Kidney epithelial cell (primary cell): ENCODE measurements around the gene KANK4. TPM values are rescaled to one million over a fixed set of nuclear protein-coding genes. Genes with fewer than 3 reads are reported as not detected.

ENCODE experiments used
- DNase-seq: peaks from one replicate; pipeline ENCODE4 v3.0.0-alpha.2; 2010; ENCODE audit warnings: low read depth
- H3K27me3 ChIP-seq: 2 replicates; pipeline ENCODE4 v1.6.0; 2011; ENCODE audit warnings: low read length; ENCODE audit not compliant: control insufficient read depth, insufficient read depth
- H3K36me3 ChIP-seq: 2 replicates; pipeline ENCODE4 v1.5.1; 2011; ENCODE audit warnings: low read length; ENCODE audit not compliant: control insufficient read depth, insufficient read depth
- H3K4me3 ChIP-seq: 2 replicates; pipeline ENCODE4 v1.5.1; 2011; ENCODE audit warnings: low read depth, mild to moderate bottlenecking, control low read depth, low read length
- CTCF ChIP-seq: IDR thresholded peaks from 2 replicates; pipeline ENCODE4 v1.5.1; 2011; ENCODE audit warnings: mild to moderate bottlenecking, moderate library complexity, low read length, control low read depth, inconsistent platforms; ENCODE audit not compliant: insufficient read depth, poor library complexity, severe bottlenecking
- total RNA-seq: library from RNA; depleted of rRNA; stranded (reverse); fragments of >200 nt; gene quantifications from 2 replicates; pipeline ENCODE4 v1.2.3, GENCODE V29; 2015

Gene KANK4
- total RNA-seq, 1 donor from 2014 or later, result 10.1 TPM

DNA sequence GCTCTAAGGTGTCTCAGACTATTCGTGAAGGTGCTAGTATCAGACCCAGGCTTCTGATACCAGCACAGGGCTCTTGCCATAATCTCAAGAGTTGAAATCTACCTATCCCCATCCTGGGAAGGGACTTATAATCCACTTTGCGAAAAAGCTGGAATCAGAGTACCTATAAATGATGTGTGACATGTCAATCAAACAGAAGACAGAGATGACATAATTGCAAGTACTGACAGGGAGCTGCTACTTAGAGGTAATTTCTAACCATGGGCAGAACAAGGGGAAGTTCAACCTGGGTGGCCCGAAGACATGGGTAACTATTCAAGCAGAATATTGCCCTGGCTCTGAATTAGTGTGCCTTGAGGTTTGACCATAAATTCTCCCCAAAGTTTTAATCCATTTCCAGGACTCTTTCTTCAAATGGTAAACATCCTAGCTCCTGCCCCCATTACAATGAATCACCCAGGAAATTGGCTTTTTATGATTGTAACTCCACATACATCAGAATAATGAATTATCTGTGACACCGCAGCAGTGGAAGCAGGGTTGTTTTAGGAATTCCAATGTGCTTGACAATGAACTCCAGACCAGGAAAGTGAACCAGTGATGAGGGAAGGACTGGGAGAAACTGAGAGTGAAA is 37.2 kb downstream of the KANK4 start:
- no peak for TF ChIP-seq CTCF
- H3K27me3 ChIP-seq, result peaks cover 11% of the 10 kb centered on the region
- no peak for DNase-seq
- no peaks in the 10 kb centered on the region for H3K36me3 ChIP-seq
- H3K4me3 ChIP-seq, result no peak overlapping the region

DNA sequence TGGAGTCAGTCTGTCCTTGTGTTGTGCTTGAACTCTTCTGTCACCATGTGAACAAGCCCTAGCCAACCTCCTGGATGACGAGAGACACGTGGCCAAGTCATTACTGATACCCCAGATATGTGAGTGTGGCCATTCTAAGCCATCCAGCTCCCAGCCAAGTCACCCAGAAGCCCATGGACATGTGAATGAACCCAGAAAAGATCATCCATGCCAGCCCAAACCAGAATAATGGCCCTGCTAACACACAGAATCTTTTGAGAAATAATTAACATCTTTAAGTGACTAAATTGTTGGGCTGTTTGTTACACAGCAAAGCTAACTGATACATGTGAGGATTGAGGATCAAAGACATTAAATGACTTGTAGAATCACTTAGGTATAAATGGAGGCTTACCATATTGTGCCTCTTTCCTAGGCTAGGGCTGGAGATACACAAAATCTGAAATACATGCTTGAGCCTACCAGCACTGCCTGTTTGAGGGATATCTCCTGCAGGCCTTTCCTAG is 38.2 kb downstream of the KANK4 start:
- no peak for DNase-seq
- H3K4me3 ChIP-seq, result no peak overlapping the region
- no peak for TF ChIP-seq CTCF
- no peaks in the 10 kb centered on the region for H3K36me3 ChIP-seq
- peaks cover 10% of the 10 kb centered on the region for H3K27me3 ChIP-seq

GRCh38 chr1:62280150-62280549 is 39.1 kb downstream of the KANK4 start:
- Histone ChIP-seq H3K4me3 (no peak overlapping the region), H3K36me3 (no peaks in the 10 kb centered on the region), H3K27me3 (peaks cover 10% of the 10 kb centered on the region)
- no peak for TF ChIP-seq CTCF
- DNase-seq, result no peak

- no peak for DNase-seq
Measured at GRCh38 chr1:62276791-62277190, 42.4 kb downstream of the KANK4 start.

DNA sequence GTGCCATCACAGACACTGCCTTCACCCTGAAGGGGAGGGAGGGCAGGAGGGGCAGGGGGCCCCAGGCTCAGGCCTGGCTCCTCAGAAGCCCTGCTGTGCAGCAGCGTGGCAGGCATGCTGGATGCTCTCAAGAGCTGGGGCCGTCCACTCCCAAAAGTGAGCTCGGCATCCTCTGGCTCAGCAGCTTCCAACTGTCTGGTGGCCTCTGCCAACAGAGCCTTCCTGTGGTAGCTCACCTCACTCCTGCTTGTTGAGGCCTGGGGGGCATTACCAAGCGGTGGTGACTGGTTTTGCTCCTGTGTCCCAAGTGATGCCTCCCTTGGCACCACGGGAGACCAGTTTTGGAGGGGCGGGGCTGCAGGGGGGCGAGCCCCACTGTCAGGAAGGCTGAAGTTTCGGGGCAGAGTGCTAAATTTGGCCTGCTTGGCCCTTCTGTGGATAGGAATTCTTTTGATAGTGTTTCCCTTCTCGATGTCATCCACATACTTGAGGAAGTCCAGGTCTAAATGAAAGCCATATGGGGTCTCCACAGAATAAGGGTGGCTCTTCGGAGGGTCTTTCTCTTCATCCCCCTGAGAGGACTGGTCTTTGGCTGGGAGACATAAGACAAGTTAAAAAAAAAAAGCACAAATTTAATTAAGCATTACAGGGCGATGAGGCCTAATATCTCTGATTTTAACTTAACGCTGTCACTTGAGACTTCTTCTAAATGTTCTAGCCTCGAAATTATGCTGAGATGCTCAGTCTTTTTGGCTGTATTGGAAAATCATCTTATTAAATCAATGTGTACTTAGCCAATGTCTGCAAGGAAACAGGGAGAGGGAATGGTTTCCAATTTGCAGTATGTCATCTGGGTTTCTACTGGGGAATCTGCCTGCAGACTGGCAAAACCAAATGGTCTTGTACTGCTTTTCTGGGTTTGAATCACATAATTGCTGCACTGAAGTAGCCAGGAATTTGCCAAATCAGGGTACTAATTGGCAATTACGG is 44.4 kb downstream of the KANK4 start:
- no peak for DNase-seq
- H3K4me3 ChIP-seq, result no peak overlapping the region
- H3K36me3 ChIP-seq, result no peaks in the 10 kb centered on the region
- no peak for TF ChIP-seq CTCF
- peaks cover 6% of the 10 kb centered on the region for H3K27me3 ChIP-seq

More at GRCh38 chr1:62276791-62277190, 42.4 kb downstream of the KANK4 start:
- no peak for TF ChIP-seq CTCF
- Histone ChIP-seq H3K36me3 (no peaks in the 10 kb centered on the region), H3K4me3 (no peak overlapping the region), H3K27me3 (peaks cover 10% of the 10 kb centered on the region)
